CD4-positive, alpha-beta T cell treated with Interleukin-6 at 100 ng/mL for 8 hours (primary cell): ENCODE results near the gene RAD9A.

Experiments
- DNase-seq: peaks from one replicate; pipeline ENCODE4 v3.0.0-alpha.2; 2020; ENCODE audit warnings: mixed read lengths, low spot score

Gene RAD9A

DNA sequence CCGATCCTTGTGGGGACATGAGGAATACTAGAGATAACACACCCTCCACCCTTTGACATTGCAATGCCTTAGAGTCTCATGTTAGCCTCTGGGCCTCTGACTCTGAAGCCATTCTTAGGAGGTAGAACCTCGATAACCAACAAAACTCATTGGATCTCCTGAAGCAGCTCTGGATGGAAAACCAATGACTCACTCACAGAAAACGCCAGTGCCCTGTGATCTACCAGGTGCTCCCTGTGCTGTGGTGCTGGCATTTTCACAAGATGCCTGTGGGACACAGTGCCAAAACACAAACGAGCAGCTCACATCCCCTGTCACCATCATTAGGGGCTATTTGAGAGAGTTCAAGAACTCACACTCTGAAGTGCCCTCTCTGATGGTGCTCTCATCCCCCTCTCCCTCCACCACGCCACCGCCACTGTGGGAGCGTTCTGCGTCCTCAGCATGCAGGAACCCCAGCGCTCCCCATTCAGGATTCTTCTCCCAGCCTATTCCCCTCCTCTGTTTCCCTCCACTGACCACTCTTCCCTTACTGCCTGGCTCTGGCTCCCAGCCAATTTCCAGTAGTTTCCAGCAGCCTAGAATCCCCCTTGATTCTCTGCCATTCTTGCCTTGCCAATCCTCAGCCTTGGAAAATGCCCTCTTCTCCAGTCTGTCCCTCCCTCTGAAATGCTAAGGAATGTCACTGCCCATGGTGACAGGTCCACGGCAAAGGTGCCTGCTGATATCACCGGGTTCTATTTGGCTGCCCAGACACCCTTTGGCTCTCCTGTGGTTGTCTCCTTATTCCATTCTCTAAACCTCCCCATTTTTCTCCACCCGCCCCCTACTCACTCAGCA, 33.7 kb upstream of the RAD9A start:
- DNase-seq, result no peak

DNA sequence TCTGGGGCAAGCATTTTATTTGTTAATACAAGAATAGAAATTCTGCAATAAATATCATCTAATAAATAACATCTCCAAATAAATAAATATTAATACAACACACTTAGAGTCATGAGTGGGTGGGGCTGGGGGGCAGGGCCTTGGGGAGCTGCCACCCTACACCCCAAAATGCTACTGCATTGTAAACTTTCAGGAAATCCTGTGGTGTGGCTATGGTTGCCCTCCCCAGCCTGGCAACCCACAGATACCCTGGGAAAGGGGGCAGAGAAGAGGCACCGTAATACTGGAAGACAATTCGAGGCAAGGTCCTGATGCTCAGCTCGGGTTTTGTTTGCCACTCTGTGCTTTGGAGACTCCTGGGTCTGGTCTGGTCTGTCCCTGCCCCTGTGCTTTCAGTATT, 27.6 kb upstream of the RAD9A start:
- DNase-seq, result no peak

DNA sequence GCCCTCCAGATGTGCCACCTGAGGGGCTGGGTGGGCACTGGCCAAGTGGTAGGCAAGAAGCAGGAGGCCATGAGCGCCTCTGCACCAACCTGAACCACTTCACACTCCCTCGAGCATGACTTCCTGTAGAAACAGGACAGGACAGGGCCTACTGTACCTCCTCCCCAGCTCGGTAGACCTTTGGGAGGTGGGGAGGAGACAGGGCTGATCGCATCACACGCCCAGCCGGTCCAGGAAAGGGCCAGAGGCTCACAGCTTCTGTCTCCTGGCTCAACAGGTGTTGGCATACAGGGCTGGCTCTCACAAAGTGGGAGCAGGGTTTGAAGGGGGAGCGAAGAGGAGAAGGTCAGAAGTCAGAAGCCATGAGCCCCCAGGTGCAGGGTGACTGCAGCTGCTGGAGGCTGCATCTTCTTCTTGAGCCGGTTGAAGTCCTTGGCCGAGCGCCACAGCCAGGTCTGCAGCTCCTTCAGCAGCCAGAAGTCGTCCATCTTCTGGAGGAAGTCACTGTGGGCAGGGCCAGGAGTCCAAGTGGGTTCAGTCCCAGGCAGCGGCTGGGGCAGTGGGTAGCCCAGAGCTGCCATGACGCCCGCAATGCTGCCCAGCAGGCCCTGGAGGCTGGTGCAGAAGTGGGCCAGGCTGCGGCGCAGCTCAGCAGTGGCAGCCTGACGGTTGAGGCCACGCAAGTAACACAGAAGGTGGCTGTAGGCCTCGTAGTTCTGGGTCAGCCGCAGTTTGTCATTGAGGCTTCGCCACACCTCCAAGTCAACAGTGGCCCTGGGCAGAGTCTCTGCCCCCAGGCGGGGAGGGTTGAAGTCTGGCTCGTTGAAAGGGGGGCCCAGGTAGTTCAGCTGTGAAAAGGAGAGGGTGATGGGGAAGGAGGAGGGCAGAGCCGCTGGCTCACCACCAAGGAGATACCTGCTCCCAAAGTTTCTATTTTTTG, 26.7 kb upstream of the RAD9A start:
- no peak for DNase-seq

DNA sequence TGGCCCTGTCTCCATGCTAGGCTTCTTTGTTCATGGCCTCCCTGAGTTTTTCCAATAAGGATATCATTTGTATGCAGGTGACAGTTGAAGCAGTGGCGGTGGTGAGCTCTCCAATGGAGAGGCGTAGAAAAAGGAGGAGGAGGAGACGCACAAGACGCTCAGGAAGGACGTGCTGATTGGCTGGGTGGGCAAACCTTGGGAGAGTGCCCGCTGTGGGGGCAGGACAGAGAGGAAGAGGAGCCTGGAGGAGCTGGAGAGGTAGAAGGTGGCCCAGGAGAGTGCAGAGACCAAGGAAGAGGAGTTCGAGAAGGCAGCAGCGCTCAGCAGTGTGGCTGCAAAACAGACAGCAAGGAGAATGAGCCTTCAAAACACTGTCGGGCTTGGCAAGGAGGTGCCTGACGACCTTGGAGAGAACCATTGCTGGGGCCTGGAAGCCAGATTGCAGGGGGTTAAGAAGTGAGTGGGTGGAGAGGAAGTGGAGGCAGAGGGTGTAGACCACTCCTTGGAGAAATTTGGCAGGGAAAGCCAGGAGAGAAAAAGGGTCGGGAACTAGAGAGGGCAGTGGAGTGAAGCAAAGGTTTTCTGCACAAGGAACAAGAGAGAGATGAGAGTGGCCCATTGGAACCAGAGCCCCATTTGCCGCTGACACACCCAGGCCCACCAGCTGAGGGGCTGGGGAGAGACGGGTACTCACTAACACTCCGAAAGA, 25.9 kb upstream of the RAD9A start:
- no peak for DNase-seq

DNA sequence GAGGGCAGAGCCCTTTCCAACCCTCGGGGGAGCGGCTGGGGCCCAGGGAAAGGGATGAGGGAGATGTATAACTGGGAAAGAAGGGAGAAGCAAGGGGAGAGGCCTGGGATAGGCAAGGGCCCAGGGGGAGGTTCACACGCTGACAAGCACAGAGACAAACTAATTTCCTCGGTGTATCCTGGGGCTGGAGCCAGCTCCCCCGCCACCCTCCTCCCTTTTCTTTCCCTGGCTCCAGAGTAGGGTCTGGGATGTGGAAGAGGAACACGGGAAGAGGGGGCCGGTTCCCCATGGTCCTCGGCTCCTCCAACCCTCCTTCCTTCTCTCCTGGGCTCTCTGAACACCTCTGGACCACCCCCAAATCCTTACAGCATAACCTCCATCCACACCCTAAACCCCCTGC, 25.2 kb upstream of the RAD9A start:
- no peak for DNase-seq

DNA sequence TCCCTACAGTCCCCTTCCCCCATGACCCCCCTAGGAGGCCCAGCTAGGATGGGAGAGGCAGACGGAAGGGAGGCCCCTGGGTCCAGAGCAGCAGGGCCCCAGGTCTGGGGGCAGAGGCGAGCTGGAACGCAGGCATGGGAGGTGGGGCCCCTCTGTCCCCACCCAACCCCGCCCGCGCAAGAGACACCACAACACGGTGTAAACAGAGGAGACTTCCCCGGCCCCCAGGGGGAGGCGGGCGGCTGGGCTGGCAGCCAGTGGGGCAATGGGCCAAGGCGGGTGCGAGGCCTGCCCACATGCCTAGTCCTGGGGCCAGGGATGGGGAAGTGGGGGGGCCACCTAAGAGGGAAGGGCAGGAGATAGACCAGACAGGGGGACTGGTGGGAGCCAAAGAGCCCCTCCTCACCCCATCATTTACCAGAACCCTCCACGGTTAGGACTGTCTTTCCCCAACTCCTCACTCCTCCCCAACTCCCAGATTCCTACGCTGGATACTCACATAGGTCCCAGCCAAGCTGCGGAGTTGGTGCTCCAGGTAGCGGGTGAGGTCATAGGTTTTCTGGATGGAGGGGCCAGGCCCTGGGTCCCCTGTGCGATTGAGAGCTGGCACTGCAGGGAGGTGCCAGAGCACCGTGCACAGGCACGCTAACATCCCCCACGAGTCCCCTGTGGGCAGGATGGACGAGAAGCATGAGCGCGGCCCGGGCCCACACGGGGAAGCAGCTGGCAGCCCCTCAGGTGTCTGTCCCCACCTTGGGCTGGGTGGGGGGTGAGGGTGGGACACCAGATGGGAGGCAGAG, 24.6 kb upstream of the RAD9A start:
- no peak for DNase-seq

DNA sequence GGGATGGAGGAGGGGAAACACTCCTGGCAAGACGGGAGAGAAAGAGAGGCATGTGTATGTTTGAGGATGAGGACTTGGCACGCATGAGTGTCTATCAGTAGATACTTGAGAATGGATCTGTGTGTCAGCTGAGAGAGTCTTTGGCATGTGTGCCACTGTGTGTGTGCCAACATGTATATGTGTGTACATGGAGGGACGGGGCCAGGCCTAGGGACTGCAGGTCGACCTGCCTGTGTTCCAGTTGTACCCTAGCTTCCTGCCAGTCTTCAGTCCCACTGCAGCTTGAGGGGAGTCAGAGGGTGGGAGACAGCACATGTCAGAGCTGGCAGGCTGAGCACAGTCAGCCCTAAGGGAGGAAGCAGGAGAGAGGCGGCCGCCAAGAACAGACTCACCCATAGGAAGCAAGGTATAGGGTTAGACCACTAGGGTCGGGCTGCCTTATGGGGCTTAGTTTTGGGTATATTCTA, 24.0 kb upstream of the RAD9A start:
- no peak for DNase-seq

DNA sequence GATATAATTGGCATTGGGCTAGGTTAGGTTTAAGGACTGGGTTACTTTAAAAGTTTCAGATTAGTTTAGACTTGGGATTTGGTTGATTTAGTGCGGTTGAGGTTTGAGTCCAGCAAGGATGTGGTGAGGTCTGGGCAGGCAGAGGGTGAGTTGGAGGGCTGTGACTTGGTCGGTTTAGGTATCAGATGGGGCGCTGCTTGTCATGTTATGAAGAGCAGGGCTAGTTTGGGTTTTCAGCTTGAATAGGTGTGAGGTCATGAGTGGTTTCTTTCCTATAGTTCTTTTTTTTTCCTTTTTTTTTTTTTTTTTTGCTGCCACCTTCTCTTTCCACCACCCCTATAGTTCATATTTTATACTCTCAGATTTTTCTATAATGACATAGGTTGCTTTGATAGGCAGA, 23.2 kb upstream of the RAD9A start:
- no peak for DNase-seq

DNA sequence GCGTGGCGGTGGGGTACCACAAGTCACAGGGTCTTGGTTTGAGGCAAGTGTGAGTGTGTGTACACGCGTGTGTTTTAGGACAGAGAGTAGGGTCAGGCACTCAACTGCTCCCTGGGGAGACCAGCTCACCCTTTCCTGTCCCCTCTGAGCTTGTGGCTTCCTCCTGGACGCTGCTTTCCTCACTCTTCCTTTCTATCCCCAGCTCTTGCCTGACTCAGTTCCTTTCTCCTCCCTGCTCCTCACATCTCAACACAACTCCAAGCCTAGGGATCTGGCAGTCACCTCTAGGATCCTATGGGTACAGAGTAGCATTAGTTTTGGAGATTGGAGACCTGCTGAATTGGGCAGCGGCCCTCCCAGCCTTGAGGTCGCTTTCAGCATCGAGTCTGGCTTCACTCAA, 22.5 kb upstream of the RAD9A start:
- no peak for DNase-seq

DNA sequence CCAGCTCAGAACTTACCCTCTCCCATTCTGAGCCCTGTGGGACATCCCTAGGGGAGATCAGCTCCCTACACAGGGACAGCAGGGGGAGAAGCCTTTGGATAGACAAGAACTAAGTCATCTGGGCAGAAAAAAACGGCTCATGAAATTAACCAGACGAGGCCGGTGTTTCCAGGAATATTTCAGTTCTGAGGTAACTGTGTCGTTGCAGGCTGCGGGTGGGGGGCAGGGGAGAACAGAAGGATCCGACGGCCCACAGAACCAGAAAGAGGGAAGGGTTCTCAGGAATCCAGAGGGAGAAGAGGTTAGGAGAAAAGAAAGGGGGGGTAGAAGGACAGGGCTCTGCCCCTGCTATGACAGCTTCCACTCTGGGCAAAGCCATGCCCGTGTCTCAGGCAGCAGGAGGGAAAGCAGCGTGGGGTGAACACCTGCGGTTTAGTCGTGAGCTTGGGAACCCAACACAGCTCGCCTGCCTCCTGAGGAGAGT, 21.9 kb upstream of the RAD9A start:
- DNase-seq, result no peak

DNA sequence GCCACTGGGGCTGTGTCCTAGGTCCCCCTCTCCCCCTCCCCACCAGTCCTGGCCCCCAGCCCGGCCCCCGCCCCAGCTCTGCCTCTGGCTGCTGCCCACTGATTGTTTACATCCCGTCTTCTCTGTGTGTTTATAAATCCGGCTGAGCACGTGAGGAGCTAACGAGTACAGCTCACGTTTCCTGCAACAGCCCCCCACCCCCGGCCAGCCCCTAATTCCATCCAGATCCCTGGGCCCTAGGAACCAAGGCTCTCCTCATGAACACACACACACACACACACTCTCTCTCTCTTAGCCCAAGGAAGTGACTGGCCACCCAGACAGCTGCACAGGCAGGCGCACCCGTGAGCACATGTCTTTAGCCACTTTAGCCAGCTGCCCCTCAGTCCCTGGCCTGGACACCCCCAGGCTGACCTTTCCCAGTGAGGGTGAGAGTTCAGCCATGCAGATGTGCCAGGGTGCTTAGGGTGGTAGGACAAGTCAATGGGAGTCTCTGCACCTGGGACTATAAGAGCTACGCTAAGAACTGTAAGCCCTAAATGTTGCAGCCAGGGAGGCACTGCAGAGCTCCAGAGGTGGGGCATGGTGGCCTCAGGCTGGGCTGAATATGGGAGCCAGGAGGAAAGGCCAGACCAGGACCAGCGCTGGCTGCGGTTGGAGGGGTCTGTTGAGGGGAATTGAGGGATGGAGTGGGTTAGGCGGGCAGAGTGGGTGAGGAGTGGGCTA, 21.3 kb upstream of the RAD9A start:
- DNase-seq, result no peak

DNA sequence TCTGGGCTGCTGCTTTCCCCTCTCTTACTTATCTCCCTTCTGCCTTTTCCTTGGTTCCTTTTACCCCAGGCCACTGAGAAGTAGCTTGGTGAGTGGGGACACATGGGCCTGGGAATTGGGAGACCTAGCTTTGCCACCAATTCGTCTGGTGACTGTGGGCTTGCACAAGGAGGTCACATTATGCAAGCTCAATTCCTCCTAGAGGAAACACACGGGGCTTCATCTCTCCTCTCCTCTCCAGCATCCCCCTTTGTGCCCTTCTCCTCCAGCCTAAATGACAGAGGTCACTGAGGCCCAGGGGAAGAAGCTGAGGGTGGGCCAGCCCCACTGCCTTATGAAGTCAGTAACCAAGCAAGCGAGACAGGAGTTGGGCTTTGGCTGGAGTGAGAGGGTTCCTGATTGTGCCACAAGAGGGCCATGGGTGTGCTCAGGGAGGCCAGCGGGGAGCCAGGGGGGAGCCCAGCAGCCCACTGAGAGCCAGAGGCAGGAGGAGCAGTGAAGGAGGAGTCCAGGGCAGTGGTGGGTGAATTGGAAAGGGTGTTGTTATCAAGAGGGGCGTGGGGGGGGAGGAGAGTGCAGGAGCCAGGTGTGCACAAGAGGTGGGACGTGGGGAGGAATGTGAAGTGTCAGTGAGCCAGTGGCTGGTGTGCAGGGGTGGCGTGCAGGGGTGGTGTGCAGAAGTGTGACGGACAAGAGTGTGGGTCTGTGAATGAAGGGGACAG, 20.4 kb upstream of the RAD9A start:
- DNase-seq, result no peak

DNA sequence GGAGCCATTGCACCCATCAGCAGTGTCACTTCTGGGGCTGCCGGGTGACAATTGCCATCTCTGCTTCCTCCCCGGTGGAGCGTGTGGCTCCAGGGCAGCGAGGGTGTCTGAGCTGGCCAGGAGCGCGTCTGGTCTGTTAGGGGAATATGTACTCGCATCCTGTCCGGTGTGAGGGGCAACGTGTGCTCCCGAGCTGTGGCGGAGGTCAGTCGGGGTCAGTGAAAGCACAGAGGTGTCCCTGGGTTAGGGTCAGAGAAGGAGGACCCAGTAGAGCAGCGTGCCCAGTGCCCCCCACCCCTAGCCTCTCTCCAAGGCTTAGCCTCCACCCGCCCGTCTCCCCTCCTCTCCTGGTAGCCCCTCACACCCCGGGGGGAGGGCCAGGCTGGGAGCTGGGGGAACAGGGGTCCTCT, 19.9 kb upstream of the RAD9A start:
- DNase-seq, result no peak

DNA sequence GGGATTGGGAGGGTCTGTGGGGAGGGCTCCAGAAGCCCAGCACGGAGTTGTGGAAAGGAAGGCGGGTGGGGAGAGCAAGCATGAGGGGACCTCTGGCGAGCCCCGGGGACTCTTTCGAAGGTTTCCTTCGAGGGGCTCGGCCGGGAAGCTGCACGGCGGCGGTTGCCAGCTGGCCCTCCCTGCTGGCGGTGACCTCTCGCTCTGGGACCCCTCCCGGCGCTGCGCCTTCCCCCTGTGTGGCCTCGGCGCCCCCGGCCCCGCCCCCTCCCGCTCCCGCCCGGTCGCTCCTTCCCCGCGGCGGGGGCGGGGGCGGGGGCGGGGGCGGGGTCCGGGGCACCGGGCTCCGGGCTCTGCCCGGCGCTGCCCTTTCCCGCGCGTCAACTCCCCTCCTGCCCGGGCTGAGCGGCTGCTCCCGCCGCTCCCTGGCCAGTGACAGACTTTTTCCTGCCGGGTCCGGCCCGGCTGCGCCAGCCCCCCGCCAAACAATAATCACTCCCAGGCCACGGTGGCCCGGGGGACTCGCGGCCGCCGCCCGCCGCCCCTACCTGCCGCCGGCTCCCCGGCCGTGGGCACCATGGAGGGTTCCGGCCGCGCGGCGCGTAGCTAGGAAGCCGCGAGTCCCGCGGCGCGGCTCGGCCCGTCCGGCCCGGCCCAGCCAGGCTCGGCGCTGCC, 19.3 kb upstream of the RAD9A start:
- DNase-seq, result no peak

DNA sequence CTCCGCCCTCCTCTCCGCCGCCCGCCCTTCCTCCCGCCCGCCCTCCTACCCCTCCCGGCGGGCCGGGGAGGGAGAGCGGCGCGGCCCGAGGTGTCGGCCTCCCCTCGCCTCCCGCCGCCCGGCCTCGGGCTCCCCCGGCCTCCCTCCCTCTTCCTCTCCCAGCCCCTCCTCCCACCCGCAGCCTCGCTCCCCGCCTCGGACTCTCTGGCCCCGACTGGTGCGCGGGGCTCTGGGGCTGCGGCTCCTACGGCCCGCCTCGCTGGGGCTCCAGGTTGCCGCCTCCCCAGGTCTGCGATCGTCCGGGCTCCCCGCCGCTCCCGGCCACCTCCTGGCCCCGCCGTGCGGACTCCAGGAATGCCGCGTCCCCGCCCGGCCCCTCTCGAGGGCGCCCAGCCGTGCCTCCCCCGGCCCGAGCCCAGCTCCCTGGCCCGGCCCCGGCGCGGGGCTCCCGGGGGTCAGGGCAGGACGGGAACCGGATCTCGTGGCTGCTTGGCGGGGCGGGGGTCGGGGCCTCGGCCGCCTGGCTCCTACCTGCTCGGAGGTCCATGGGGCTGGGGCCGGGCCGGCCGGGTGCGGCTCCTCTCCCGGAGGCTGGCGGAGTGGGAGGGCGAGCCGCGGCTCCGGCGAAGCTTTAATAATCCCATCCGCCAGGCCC, 18.7 kb upstream of the RAD9A start, which contains the start of gene CLCF1:
Gene CLCF1, minus strand, starts transcription at position 606 of the 655 bp plus-strand sequence. Its CDS starts 59 bp downstream, at position 547.
- DNase-seq, result no peak

DNA sequence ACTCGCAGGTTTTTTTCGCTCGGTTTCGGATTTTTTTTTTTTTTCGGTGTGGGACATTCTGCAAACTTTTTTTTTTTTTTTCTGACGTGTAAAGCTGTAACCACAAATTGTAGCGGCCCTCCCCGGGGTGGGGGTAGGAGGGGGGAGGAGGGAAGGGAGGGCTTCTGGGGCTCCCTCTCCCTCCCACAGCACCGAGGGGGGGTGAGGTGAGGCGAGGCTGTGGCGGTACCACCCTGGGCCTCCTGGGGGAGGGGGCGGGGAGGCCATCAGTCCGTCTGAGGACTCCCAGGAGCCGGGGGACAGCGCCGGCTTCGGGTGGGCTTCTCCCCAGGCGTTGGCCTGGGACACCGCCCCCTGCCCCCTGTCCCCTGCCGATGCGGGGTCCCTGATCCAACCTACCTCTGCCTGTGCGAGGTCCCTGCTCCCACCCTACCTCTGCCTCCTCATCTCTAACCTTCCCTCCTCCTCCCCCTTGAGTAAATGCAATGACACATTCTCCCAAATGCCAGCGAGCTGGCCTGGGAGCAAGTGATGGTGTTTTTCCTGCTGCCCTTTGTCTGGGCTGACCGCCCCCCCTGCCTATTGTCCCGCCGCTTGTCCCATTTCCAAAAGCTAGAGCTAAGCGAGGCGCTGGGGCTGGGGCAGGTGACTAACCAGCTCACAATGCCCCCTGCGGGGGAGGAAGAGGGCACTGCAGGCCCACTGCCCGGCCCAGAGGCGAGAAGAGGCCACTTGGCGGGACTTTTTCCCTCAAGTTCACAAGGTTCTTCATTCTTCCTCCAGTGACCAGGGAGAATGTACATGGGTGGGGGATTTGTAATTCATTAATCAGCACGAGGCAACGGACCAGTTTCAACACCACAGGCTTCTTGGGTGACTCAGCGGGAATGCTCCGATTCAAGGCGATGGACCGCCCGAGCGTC, 17.9 kb upstream of the RAD9A start:
- peak; percentile 82 for DNase-seq

DNA sequence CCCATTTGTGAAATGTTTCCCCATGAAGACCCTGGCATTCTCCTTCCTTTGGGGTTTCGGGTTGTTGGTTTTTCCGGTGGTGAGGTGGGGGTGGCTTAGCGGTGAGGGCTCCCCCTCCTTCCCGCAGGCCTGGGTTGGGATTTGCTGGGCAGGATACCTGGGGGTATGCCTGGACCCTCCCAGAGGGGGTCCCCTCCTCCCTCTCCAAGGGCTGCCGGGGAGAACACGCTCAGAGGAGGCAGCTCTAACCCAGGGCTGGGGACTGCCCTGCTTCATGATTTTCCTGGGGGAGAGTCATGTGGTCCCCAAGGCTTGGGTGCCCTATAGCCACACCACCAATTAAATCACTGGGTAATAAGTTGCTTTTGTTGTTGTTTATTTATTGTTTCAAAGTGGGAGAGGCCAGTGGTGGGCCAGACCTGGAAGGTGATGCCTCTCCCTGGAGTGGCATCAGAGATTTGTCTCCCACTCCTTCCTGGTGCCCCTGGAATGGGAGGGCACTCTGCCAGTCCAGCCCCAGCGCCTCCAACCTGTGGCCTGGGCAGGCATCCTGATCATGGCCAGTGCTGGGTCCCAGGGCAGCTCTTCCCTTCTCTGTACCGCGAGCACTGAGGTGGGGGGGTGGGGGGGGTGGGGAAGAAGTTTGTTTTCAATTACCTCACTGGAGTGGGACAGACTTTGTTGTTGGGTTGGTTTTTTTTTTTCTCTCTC, 17.1 kb upstream of the RAD9A start:
- no peak for DNase-seq
